ENCODE data around the gene HOXC13. TPM values are rescaled to one million over a fixed set of nuclear protein-coding genes. Genes with fewer than 3 reads are reported as not detected.

Gene HOXC13
- total RNA-seq, 1 donor from 2014 or later: not detected

DNA sequence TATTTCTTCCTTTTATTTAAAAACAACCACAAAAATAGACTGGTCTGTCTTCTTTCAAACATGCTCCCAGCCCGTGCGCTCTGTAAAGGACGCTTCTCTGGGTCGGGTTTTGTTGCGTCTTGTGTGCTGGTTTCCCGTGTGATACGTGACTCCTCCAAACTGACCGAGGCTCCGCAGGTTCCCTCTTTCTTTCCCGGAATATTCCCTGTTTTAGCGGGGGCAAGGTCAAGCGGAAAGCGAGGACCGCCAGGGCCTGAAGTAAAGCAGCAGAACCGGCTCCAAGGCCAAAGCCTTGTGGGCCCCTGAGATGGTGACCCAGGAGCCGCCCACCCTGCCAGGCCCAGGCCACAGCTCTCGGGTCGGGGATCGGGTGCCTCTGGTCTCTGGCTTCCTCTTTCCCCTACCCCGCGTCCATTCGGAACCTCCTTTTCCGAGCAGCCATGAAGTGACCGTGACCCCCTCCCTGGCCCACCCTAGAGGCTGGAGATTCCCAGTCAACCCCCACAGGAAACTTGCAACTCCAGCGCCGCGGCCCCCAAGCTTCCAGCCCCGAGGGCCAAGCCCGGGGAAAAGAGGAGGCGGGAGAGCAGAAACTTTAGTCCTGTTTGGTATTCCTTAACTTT is 45.4 kb downstream of the HOXC13 start:
- Histone ChIP-seq H4K20me1 (ENCODE audit: insufficient read depth, low read length) (no peaks in the 10 kb centered on the region), H3K27me3 (ENCODE audit: insufficient read depth, low read length) (peaks cover 92% of the 10 kb centered on the region), H3K9ac (ENCODE audit: low read length) (no peak overlapping the region), H2AFZ (ENCODE audit: low read depth, low read length) (no peak overlapping the region), H3K79me2 (ENCODE audit: insufficient read depth, low read length) (no peaks in the 10 kb centered on the region), H3K4me3 (ENCODE audit: insufficient read depth, low read depth, low read length) (no peak overlapping the region), H3K36me3 (ENCODE audit: insufficient read depth, low read length) (no peaks in the 10 kb centered on the region), H3K9me3 (ENCODE audit: insufficient read depth, low read depth, low read length) (no peaks in the 10 kb centered on the region), H3K4me1 (ENCODE audit: insufficient read depth, low read length) (no peaks in the 10 kb centered on the region), H3K27ac (ENCODE audit: low read depth, low read length) (no peak overlapping the region), H3K4me2 (ENCODE audit: low read length) (no peak overlapping the region)
- no peak overlapping the region for H3K4me3 Mint-ChIP-seq (ENCODE audit: unreplicated experiment)
- TF ChIP-seq, protein P1, sequence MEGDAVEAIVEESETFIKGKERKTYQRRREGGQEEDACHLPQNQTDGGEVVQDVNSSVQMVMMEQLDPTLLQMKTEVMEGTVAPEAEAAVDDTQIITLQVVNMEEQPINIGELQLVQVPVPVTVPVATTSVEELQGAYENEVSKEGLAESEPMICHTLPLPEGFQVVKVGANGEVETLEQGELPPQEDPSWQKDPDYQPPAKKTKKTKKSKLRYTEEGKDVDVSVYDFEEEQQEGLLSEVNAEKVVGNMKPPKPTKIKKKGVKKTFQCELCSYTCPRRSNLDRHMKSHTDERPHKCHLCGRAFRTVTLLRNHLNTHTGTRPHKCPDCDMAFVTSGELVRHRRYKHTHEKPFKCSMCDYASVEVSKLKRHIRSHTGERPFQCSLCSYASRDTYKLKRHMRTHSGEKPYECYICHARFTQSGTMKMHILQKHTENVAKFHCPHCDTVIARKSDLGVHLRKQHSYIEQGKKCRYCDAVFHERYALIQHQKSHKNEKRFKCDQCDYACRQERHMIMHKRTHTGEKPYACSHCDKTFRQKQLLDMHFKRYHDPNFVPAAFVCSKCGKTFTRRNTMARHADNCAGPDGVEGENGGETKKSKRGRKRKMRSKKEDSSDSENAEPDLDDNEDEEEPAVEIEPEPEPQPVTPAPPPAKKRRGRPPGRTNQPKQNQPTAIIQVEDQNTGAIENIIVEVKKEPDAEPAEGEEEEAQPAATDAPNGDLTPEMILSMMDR (IDR thresholded peaks at IDR 0.05; ENCODE audit: insufficient read depth, low read depth, low read length): no peak
- TF ChIP-seq EZH2 (IDR thresholded peaks at IDR 0.05; ENCODE audit: insufficient read depth, low read length): peak; percentile 82
- H3K36me3 Mint-ChIP-seq (ENCODE audit: low read depth, unreplicated experiment): no peaks in the 10 kb centered on the region
- no peak overlapping the region for H3K27ac Mint-ChIP-seq (ENCODE audit: unreplicated experiment)
- peaks cover 85% of the 10 kb centered on the region for H3K27me3 Mint-ChIP-seq (ENCODE audit: low read depth, unreplicated experiment)
- peaks cover 22% of the 10 kb centered on the region for H3K9me3 Mint-ChIP-seq (ENCODE audit: unreplicated experiment)
- DNase-seq (ENCODE audit: low read depth) (no peak), FAIRE-seq (no peak)
- no peaks in the 10 kb centered on the region for H3K4me1 Mint-ChIP-seq (ENCODE audit: low read depth, unreplicated experiment)

DNA sequence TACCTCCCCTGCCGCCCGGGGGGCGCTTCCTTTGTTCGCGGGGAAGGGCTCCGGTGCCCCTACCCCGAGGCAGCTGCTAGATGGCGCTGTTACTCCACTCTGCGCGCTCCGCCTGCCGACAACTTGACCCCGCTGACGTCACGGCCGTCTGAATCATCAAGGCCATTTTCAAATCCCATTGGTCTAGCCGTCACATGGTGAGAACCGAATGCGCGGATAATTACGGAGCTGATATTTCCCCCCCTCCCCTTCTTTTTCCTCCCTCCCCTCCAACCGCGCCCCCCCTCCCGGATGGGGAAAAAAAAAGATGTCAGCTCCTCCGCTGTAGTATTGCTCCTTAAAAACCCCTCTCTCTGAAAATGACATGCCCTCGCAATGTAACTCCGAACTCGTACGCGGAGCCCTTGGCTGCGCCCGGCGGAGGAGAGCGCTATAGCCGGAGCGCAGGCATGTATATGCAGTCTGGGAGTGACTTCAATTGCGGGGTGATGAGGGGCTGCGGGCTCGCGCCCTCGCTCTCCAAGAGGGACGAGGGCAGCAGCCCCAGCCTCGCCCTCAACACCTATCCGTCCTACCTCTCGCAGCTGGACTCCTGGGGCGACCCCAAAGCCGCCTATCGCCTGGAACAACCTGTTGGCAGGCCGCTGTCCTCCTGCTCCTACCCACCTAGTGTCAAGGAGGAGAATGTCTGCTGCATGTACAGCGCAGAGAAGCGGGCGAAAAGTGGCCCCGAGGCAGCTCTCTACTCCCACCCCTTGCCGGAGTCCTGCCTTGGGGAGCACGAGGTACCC is 46.5 kb downstream of the HOXC13 start, which contains the start of gene HOXC10:
Gene HOXC10 (plus strand): TSS at position 246 of the 791 bp plus-strand sequence. CDS start 114 bp downstream, at position 360.
- Mint-ChIP-seq H3K27me3 (ENCODE audit: low read depth, unreplicated experiment) (peaks cover 85% of the 10 kb centered on the region), H3K9me3 (ENCODE audit: unreplicated experiment) (peaks cover 24% of the 10 kb centered on the region), H3K36me3 (ENCODE audit: low read depth, unreplicated experiment) (no peaks in the 10 kb centered on the region), H3K4me1 (ENCODE audit: low read depth, unreplicated experiment) (no peaks in the 10 kb centered on the region), H3K4me3 (ENCODE audit: unreplicated experiment) (no peak within 1 kb of the TSS), H3K27ac (ENCODE audit: unreplicated experiment) (no peak within 1 kb of the TSS)
- H3K9me3 ChIP-seq (ENCODE audit: insufficient read depth, low read depth, low read length): no peaks in the 10 kb centered on the region
- no peak within 1 kb of the TSS for H3K9ac ChIP-seq (ENCODE audit: low read length)
- H3K27me3 ChIP-seq (ENCODE audit: insufficient read depth, low read length): peaks cover 92% of the 10 kb centered on the region
- H3K27ac ChIP-seq (ENCODE audit: low read depth, low read length): no peak within 1 kb of the TSS
- no peaks in the 10 kb centered on the region for H3K79me2 ChIP-seq (ENCODE audit: insufficient read depth, low read length)
- no peak for FAIRE-seq
- H2AFZ ChIP-seq (ENCODE audit: low read depth, low read length): no peak within 1 kb of the TSS
- peak; percentile 26 for DNase-seq (ENCODE audit: low read depth)
- TF ChIP-seq, protein P1 (IDR thresholded peaks at IDR 0.05; ENCODE audit: insufficient read depth, low read depth, low read length): no peak
- TF ChIP-seq EZH2 (IDR thresholded peaks at IDR 0.05; ENCODE audit: insufficient read depth, low read length): peak; percentile 87
- H3K4me2 ChIP-seq (ENCODE audit: low read length): peak within 1 kb of the TSS; percentile 41
- H3K4me3 ChIP-seq (ENCODE audit: insufficient read depth, low read depth, low read length): no peak within 1 kb of the TSS
- no peaks in the 10 kb centered on the region for H3K36me3 ChIP-seq (ENCODE audit: insufficient read depth, low read length)
- no peaks in the 10 kb centered on the region for H4K20me1 ChIP-seq (ENCODE audit: insufficient read depth, low read length)
- H3K4me1 ChIP-seq (ENCODE audit: insufficient read depth, low read length): no peaks in the 10 kb centered on the region

DNA sequence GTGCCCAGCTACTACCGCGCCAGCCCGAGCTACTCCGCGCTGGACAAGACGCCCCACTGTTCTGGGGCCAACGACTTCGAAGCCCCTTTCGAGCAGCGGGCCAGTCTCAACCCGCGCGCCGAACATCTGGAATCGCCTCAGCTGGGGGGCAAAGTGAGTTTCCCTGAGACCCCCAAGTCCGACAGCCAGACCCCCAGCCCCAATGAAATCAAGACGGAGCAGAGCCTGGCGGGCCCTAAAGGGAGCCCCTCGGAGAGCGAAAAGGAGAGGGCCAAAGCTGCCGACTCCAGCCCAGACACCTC is 47.0 kb downstream of the HOXC13 start:
- H3K79me2 ChIP-seq (ENCODE audit: insufficient read depth, low read length): no peaks in the 10 kb centered on the region
- H3K27me3 Mint-ChIP-seq (ENCODE audit: low read depth, unreplicated experiment): peaks cover 85% of the 10 kb centered on the region

More for the DNA sequence above, 47.0 kb downstream of the HOXC13 start:
- DNase-seq (ENCODE audit: low read depth) (no peak), FAIRE-seq (no peak)
- Histone ChIP-seq H3K27me3 (ENCODE audit: insufficient read depth, low read length) (peaks cover 93% of the 10 kb centered on the region), H3K27ac (ENCODE audit: low read depth, low read length) (no peak overlapping the region), H4K20me1 (ENCODE audit: insufficient read depth, low read length) (no peaks in the 10 kb centered on the region), H3K4me2 (ENCODE audit: low read length) (no peak overlapping the region), H3K9ac (ENCODE audit: low read length) (no peak overlapping the region), H2AFZ (ENCODE audit: low read depth, low read length) (no peak overlapping the region), H3K4me3 (ENCODE audit: insufficient read depth, low read depth, low read length) (no peak overlapping the region), H3K9me3 (ENCODE audit: insufficient read depth, low read depth, low read length) (no peaks in the 10 kb centered on the region), H3K36me3 (ENCODE audit: insufficient read depth, low read length) (no peaks in the 10 kb centered on the region), H3K4me1 (ENCODE audit: insufficient read depth, low read length) (no peaks in the 10 kb centered on the region)
- no peak overlapping the region for H3K27ac Mint-ChIP-seq (ENCODE audit: unreplicated experiment)
- H3K36me3 Mint-ChIP-seq (ENCODE audit: low read depth, unreplicated experiment): no peaks in the 10 kb centered on the region
- no peaks in the 10 kb centered on the region for H3K4me1 Mint-ChIP-seq (ENCODE audit: low read depth, unreplicated experiment)
- H3K4me3 Mint-ChIP-seq (ENCODE audit: unreplicated experiment): no peak overlapping the region
- H3K9me3 Mint-ChIP-seq (ENCODE audit: unreplicated experiment): peaks cover 29% of the 10 kb centered on the region
- TF ChIP-seq EZH2 (IDR thresholded peaks at IDR 0.05; ENCODE audit: insufficient read depth, low read length): no peak
- TF ChIP-seq, protein P1 (IDR thresholded peaks at IDR 0.05; ENCODE audit: insufficient read depth, low read depth, low read length): no peak
